ENCODE results near the gene PLCB3. TPM values are rescaled to one million over a fixed set of nuclear protein-coding genes. Genes with fewer than 3 reads are reported as not detected.

The PLCB3 gene
- polyA plus RNA-seq, 3 donors = 10.9 to 12.5 (median 11.1) TPM

GRCh38 chr11:64284048-64284961, 33.0 kb downstream of the PLCB3 start, which contains the start of gene BAD:
Gene BAD, minus strand, starts transcription at chr11:64284665. Its CDS starts 297 bp downstream, at chr11:64284368.
- DNase-seq (ENCODE audit: low read depth in 3 of 3, low spot score in 2 of 3) = peak in 2 of 3 donors; percentile 80 to 87

GRCh38 chr11:64284962-64285884, 33.9 kb downstream of the PLCB3 start, which contains the start of gene GPR137:
Gene GPR137, plus strand, starts transcription at chr11:64285848. Its CDS starts 677 bp downstream, at chr11:64286525.
- DNase-seq (ENCODE audit: low read depth in 3 of 3, low spot score in 2 of 3) = peak in 2 of 3 donors; percentile 71 to 76

- DNase-seq (ENCODE audit: low read depth in 3 of 3, low spot score in 2 of 3) = no peak
Observed at GRCh38 chr11:64285885-64286800, 34.8 kb downstream of the PLCB3 start.

- no peak for DNase-seq (ENCODE audit: low read depth in 3 of 3, low spot score in 2 of 3)
Observed at GRCh38 chr11:64286801-64287159, 35.5 kb downstream of the PLCB3 start.

GRCh38 chr11:64287676-64288352, 36.5 kb downstream of the PLCB3 start:
- DNase-seq (ENCODE audit: low read depth in 3 of 3, low spot score in 2 of 3) = no peak

- DNase-seq (ENCODE audit: low read depth in 3 of 3, low spot score in 2 of 3) = no peak
Observed at GRCh38 chr11:64288353-64288750, 37.0 kb downstream of the PLCB3 start.

- no peak for DNase-seq (ENCODE audit: low read depth in 3 of 3, low spot score in 2 of 3)
Observed at GRCh38 chr11:64289002-64289564, 37.8 kb downstream of the PLCB3 start.

- no peak for DNase-seq (ENCODE audit: low read depth in 3 of 3, low spot score in 2 of 3)
Observed at GRCh38 chr11:64290352-64291261, 39.3 kb downstream of the PLCB3 start.

GRCh38 chr11:64291262-64291751, 40.0 kb downstream of the PLCB3 start, which contains the start of gene KCNK4:
Gene KCNK4, plus strand, starts transcription at chr11:64291302. Its CDS starts 1,717 bp downstream, at chr11:64293019.
- DNase-seq (ENCODE audit: low read depth in 3 of 3, low spot score in 2 of 3) = no peak

- no peak for DNase-seq (ENCODE audit: low read depth in 3 of 3, low spot score in 2 of 3)
Observed at GRCh38 chr11:64291752-64292459, 40.6 kb downstream of the PLCB3 start.

- DNase-seq (ENCODE audit: low read depth in 3 of 3, low spot score in 2 of 3) = no peak
Observed at GRCh38 chr11:64292460-64293254, 41.3 kb downstream of the PLCB3 start.

- DNase-seq (ENCODE audit: low read depth in 3 of 3, low spot score in 2 of 3) = no peak
Observed at GRCh38 chr11:64294774-64295173, 43.4 kb downstream of the PLCB3 start.

- DNase-seq (ENCODE audit: low read depth in 3 of 3, low spot score in 2 of 3) = no peak
Observed at GRCh38 chr11:64295760-64296159, 44.4 kb downstream of the PLCB3 start.

- DNase-seq (ENCODE audit: low read depth in 3 of 3, low spot score in 2 of 3) = no peak
Observed at GRCh38 chr11:64296236-64296635, 44.9 kb downstream of the PLCB3 start.

GRCh38 chr11:64296830-64297698, 45.7 kb downstream of the PLCB3 start:
- no peak for DNase-seq (ENCODE audit: low read depth in 3 of 3, low spot score in 2 of 3)

All from right renal cortex interstitium (tissue), 3 donors.